GM19324 (cell line): ENCODE results near the gene GOLGA6C.
"Not testable (repeated sequence)": the region's sequence is repeated elsewhere in the genome, so short reads cannot be mapped to it uniquely, and the experiment has no call there.

Experiments
- ATAC-seq: cut with Tn5 transposase; IDR thresholded peaks from one replicate; pipeline ENCODE4 v1.9.1; 2021; ENCODE audit warnings: mild to moderate bottlenecking, moderate library complexity; ENCODE audit not compliant: unreplicated experiment, low FRiP score

GOLGA6C gene

GRCh38 chr15:75258034-75258433 is at the start of gene GOLGA6C:
GOLGA6C (plus strand) TSS chr15:75258334; CDS start chr15:75258599, 265 bp downstream.
- not testable (repeated sequence) for ATAC-seq

DNA sequence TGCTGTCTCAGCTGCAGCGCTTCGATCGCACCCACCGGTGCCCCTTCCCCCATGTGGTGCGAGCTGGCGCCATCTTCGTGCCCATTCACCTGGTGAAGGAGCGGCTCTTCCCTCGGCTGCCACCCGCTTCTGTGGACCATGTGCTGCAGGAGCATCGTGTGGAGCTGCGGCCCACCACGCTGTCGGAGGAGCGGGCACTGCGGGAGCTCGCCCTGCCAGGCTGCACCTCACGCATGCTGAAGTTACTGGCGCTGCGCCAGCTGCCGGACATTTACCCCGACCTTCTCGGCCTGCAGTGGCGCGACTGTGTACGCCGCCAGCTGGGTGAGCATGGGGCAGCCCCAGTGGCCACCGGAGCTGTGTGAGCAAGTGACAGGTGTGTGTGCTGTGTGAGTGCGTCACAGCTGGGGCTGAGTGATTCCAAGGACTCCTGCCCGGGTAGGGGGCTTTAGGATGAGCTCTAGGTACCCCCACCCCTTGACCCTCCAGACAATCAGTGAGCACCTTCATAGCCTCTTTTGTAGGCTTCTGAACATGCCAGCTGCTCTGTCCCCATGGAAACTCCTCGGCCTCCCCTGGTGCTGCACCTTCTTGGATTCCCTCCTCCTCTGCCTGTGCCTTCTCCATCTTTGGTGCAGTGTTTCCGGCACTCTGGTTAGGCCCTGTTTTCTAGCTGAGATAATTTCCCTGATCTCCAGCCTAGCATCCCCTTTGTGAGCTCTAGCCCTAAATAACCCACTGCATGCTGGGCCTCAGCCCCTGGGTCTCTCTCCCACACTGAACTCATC is 49.4 kb upstream of the GOLGA6C start:
- no peak for ATAC-seq

- no peak for ATAC-seq
These were observed 48.9 kb upstream of the GOLGA6C start for GRCh38 chr15:75209289-75209676.

DNA sequence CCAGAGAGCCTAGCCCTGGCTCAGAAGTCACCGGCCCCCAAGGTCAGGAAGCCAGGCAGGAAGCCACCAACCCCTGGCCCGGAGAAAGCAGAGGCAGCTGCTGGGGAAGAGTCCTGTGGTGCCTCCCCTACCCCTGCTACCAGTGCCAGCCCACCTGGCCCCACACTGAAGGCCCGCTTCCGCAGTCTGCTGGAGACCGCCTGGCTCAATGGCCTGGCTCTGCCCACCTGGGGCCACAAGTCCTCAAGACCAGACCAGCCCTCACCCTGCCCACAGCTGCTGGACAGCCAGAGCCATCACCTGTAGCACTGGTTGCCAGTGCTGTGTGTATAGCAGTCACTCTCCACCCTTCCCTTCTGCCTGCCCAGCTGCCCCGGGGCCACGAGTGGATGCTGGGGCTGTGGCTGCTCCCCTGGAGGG is 47.3 kb upstream of the GOLGA6C start:
- ATAC-seq, result no peak

DNA sequence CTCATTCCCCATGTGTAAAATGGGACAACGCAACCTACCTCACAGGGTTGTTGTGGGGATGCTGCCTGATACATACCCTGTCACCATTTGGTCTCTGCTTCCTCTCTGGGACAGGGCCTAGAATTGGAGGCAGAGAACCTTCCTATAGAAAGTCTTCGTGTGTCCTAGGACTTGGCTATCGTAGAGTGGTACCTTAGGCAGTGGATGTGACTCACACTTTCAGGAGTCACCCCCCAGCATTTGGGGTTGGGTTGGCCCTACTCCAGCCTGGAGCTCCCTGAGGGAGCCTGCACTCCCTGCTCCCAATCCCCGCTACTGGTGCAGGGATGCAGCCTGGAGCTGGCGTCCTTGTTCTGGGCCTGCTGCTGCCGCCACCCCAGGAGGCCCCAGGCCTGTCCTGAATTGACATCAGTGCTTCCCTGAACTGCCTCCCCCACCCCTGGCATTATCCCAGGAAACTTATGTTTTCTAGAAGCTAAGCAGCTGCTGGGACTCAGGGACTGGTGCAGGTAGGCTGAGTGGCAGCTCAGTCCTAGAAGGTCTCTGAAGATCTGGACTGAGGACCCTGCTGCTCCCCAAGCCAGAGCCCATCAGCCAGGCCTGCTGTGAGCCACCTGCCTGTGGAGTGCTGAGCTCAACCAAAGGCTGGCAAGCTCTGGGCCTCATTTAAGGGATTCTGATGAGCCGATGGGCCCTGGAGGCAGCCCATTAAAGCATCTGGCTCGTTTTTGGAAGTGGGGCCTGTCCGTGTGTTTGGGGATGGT is 46.5 kb upstream of the GOLGA6C start:
- no peak for ATAC-seq

DNA sequence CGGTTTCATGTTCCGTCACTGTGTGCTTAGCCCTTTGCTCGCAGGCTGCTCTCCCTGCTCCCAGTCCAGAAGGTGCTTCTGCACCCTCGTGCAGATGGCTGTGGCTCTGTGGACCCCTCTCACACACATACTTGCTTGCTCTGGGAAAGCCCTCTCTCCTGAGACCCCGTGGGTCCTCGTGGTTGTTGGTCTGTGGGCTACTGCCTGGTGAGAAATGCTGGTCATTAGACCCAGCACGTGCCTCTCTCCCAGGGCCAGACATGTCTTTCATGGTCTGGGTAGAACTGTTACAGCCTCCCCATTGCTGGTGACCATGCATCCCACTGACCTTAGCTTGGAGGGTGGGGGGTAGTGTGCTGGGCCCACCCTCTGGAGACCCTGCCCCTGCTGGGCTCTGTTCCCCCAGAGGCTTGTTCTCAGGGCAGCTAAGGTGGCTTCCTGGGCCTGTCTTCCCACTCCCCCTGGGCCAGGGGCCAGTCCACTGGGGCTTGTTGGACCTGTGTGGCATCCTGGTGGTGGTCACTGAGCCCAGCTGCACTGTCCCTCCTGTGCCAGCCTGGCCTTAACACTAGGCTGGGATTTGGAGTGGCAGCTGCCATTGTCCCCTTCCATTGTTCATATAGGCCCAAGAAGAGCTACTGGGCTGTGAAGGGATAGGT is 45.8 kb upstream of the GOLGA6C start:
- no peak for ATAC-seq

DNA sequence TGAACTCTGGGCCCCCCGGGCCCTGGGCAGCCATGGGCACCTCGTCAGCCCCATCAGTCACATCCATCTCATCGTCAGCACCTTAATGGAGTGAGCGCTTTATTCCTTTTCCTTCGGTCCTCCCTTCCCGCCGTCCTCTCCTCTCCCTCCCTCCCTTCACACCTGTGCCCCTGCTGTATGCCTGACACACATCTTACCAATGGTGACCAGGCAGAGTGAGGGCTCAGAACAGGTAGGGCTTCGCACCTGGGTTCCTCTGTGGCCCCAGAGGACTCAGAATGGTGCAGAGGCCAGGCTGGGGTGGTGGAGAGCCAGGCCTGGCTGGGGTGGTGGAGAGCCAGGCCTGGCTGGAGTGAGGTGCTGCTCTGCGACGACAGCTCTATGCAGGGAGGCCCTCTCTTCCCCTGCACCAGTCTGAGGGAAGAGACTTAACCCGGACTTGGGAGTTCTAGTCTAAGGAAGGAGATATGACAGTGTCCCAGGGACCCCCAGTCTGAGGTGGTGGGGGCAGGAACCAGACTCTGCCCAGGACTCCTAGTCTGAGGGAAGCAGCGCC is 44.8 kb upstream of the GOLGA6C start:
- no peak for ATAC-seq

GRCh38 chr15:75213768-75214221 is 44.3 kb upstream of the GOLGA6C start:
- ATAC-seq, result no peak

DNA sequence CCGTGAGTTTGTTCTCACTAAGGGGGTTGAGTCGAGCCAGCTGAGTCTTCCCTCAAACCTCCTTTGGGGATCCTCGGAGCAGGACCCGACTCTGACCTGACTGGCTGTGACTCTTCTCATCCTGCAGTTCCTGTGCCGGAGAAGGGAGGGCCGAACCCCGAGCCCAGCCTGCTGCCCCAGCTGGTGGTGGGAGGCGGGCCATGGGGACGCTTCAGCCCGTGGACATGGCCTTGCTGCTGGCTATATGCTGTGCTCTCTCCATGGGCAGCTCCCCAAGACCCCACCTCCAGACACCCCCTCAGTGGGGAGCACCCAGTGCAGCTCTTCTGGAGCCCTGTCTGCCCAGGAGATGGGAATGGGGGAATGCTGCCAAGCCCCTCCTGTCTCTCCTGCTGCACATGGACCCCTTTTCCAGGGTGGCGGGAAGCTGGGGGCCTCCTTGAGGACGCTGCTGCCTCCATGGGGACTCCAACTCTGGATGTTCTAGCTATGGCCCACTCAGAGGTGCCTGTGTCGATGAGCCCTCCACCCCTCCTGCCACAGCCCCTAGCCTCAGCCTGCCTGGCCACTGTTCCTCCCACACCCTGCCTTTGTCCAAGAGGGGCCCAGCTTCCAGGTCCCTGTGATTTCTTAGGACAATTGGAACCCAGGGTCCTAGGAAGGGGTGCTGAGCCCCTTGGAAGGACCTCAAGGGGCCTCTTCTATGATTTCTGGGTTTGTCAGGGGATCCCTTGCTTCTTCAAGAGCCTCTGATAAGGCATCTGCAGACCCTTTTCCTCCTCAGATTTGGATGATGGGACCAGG is 43.6 kb upstream of the GOLGA6C start:
- no peak for ATAC-seq

- ATAC-seq, result no peak
These were observed 42.8 kb upstream of the GOLGA6C start for GRCh38 chr15:75215107-75216004.

- no peak for ATAC-seq
These were observed 41.1 kb upstream of the GOLGA6C start for GRCh38 chr15:75217012-75217411.

- ATAC-seq, result not testable (repeated sequence)
These were observed 40.6 kb upstream of the GOLGA6C start for GRCh38 chr15:75217574-75217973.

GRCh38 chr15:75219507-75219929 is 38.6 kb upstream of the GOLGA6C start:
- not testable (repeated sequence) for ATAC-seq

DNA sequence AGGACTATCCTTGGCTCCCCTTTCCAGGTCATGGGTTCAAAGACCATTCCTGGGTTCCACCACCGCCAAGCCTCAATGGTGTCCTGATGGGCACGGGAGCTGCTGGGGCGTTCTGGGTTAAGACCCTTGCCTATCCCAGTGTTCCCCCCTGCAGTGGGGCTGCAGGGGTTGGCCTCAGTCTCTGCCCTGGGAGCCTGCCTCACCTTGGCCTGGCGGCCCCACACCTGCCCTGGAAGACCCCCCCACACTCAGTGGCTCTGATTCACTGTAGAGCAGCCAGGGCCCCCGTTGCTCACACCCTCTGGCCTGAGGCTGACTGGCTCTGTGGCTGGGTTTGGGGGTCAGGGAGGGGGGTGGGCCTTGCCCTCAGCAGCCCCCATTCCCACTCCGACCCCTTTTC is 34.4 kb upstream of the GOLGA6C start:
- ATAC-seq, result no peak

DNA sequence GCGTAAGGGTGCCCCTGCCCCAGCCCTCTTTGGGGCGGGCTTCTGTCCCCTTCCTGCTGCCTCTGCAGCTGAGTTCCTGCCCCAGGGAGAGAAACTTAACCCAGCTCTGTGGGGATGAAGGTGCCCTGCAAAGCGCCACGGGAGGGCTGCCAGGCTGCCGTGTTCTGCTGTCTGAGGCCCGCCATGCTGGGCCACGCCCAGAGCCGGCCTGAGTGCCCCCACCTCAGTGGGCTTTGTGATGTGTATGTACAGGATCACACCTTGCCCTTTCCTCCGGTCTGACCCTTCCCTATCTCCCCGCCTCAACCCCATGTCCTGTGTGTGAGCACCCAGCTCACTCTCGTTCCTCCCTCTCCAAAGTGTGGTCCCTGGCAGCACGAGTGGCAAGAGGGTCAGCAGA is 33.9 kb upstream of the GOLGA6C start:
- ATAC-seq, result no peak

DNA sequence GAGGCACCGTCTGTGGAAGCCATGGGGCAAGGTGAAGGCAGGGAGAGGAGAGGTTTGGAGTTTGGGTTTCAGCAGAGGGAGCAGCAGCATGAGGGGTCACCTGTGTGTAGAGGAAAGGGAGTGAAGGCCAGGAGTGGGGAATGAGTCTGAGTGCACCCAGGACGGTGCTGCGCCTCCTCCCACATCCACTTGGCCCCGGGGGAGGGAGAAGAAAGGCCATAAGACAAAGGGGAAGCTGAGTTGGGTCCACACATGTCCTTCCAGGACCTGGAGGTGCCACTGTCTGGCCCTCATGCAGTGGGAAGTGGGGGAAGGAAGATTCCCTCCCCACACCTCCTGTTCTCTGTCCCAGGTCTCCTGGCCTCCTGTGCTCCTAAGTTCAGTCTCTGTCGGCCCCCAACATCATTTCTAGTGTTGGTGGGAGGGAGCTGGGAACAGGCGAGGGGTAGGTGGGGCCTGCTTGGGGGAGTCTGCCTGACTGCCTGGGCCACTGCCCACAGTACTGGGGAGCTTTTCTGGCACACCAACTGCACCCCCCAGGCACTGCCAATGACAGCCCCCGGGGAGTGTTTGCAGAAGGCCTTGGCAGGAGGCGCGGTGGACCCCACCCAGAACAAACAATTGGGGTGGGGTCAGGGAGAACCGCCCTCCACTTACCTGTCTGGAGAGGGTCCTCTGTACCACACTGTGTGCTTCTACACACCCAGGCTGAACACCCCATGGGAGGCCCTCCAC is 32.9 kb upstream of the GOLGA6C start:
- ATAC-seq, result not testable (repeated sequence)

GRCh38 chr15:75225951-75226732 is 32.0 kb upstream of the GOLGA6C start:
- no peak for ATAC-seq

DNA sequence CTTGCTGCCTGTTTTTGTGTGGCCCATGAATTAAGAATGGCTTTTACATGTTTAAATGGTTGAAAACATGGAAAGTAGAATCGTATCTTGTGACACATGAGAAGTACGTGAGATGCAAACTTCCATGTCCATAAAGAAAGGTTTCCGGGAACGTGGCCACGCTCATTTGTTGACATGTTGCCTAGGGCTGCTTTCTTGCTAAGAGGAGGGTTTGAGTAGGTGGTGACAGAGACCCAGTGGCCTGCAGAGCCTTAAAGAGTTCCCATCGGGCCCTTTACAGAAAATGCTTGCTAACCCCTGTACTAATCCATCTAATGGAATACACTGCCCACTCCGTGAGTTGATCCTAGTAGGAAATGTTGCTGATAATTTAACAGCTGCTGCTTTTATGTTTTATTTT is 31.0 kb upstream of the GOLGA6C start:
- ATAC-seq, result not testable (repeated sequence)
